ENCODE results near the gene HBP1.

GRCh38 chr7:107237451-107237850 is 68.6 kb downstream of the HBP1 start:
- TF ChIP-seq CTCF (IDR thresholded peaks at IDR 0.05) (no peak), CHD2 (IDR thresholded peaks at IDR 0.05; ENCODE audit: low read length, partially characterized antibody) (no peak), ZNF302 (CRISPR knock-in tag; IDR thresholded peaks at IDR 0.05) (no peak), ELK1 (IDR thresholded peaks at IDR 0.05; ENCODE audit: low read depth, low read length) (no peak), POLR2A (IDR thresholded peaks at IDR 0.05; ENCODE audit: low read length) (no peak), BHLHE40 (IDR thresholded peaks at IDR 0.05; ENCODE audit: low read depth, low read length) (no peak), RCOR1 (IDR thresholded peaks at IDR 0.05; ENCODE audit: low read depth, low read length) (no peak)
- TF ChIP-seq, protein P1, sequence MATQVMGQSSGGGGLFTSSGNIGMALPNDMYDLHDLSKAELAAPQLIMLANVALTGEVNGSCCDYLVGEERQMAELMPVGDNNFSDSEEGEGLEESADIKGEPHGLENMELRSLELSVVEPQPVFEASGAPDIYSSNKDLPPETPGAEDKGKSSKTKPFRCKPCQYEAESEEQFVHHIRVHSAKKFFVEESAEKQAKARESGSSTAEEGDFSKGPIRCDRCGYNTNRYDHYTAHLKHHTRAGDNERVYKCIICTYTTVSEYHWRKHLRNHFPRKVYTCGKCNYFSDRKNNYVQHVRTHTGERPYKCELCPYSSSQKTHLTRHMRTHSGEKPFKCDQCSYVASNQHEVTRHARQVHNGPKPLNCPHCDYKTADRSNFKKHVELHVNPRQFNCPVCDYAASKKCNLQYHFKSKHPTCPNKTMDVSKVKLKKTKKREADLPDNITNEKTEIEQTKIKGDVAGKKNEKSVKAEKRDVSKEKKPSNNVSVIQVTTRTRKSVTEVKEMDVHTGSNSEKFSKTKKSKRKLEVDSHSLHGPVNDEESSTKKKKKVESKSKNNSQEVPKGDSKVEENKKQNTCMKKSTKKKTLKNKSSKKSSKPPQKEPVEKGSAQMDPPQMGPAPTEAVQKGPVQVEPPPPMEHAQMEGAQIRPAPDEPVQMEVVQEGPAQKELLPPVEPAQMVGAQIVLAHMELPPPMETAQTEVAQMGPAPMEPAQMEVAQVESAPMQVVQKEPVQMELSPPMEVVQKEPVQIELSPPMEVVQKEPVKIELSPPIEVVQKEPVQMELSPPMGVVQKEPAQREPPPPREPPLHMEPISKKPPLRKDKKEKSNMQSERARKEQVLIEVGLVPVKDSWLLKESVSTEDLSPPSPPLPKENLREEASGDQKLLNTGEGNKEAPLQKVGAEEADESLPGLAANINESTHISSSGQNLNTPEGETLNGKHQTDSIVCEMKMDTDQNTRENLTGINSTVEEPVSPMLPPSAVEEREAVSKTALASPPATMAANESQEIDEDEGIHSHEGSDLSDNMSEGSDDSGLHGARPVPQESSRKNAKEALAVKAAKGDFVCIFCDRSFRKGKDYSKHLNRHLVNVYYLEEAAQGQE (IDR thresholded peaks at IDR 0.05) = no peak

All from A549 (cell line).